Prostate gland (tissue), 2 donors: ENCODE measurements around the gene CHCHD4. TPM values are rescaled to one million over a fixed set of nuclear protein-coding genes. Genes with fewer than 3 reads are reported as not detected.

ENCODE experiments used
- DNase-seq: peaks from one replicate; pipeline ENCODE4 v3.0.0-alpha.2; 2019; ENCODE audit warnings: low spot score
- H3K27ac ChIP-seq, 2 donors: fragments of 200-600 bp; sonication (generic); 2 replicates each; pipeline ENCODE4 v1.5.1; 2017 to 2019
- H3K27me3 ChIP-seq: fragments of 200-600 bp; sonication (generic); replicated peaks from 2 replicates; pipeline ENCODE4 v1.5.1; 2019; ENCODE audit not compliant: insufficient read depth
- H3K36me3 ChIP-seq, 2 donors: fragments of 200-600 bp; sonication (generic); 1 replicate in 1 of 2; 2 replicates in 1 of 2; pipeline versions ENCODE4 v1.5.1 to v1.8.1; 2017 to 2019
- H3K4me1 ChIP-seq: fragments of 200-600 bp; sonication (generic); replicated peaks from 2 replicates; pipeline ENCODE4 v1.5.1; 2019
- H3K4me3 ChIP-seq, 2 donors: fragments of 200-600 bp; sonication (generic); 2 replicates each; pipeline ENCODE4 v1.5.1; 2017 to 2019
- H3K9me3 ChIP-seq: fragments of 200-600 bp; sonication (generic); 2 replicates; pipeline ENCODE4 v1.5.1; 2017
- POLR2A ChIP-seq: fragments of 450-650 bp; IDR thresholded peaks from one replicate; pipeline ENCODE4 v1.6.1; 2016; ENCODE audit warnings: antibody characterized with exemption, mild to moderate bottlenecking
- POLR2AphosphoS5 ChIP-seq: sonication (generic); formaldehyde crosslinking; IDR thresholded peaks from one replicate; pipeline ENCODE4 v1.6.1; 2017; ENCODE audit warnings: antibody characterized with exemption
- WGBS: methylation state at CpG from one replicate; pipeline ENCODE4 v1.1.5; 2018; 5-methylcytosine and 5-hydroxymethylcytosine counted together
- intact Hi-C: fragments of 100-400 bp; cut with DNase I; formaldehyde crosslinking; loops from one replicate; pipeline ENCODE4 v1.14.2; 2022
- total RNA-seq, 2 donors: library from RNA; depleted of rRNA; stranded (reverse); fragments of >200 nt; gene quantifications; one replicate each; pipeline ENCODE4 v1.1.0, GENCODE V29; 2016
- TF ChIP-seq, protein P1 (sequence below), 4 experiments: fragments of 200-600 bp in 2 of 4; fragments of 450-650 bp in 2 of 4; sonication (generic) in 2 of 4; IDR thresholded peaks; 1 replicate in 3 of 4; 2 replicates in 1 of 4; pipeline ENCODE4 v1.5.1; 2016 to 2019; ENCODE audit warnings: antibody characterized with exemption in 4 of 4, mild to moderate bottlenecking in 2 of 4, moderate library complexity in 2 of 4

The CHCHD4 gene
- total RNA-seq, 2 donors from 2014 or later: 12.1 to 14.8 TPM

DNA sequence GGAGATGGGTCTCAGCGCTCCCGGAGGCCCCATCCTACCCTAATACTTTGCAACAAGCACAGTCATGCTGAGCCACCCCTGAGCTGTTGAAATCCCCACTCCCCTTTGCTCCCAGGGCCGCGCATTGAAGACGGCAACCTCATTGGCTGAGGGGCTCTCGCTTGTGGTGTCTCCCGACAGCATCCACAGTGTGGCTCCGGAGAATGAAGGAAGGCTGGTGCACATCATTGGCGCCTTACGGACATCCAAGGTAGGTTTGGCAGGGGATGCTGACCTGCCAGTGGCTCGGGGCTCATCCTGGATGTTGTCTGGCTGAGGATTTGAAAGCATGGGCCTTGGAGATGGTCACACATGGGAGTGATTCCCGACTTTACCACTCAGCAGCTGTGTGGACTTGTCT lies 6.0 kb upstream of the CHCHD4 start:
- 93% methylated on average over 12 of the region's 12 CpGs for WGBS
- no peak for DNase-seq
- intact Hi-C loops: no loop called here
- Histone ChIP-seq H3K27ac (no peak overlapping the region), H3K9me3 (no peaks in the 10 kb centered on the region), H3K36me3 (peaks cover 24 to 40% of the 10 kb centered on the region in 2 donors), H3K27me3 (no peaks in the 10 kb centered on the region), H3K4me1 (peaks cover 10% of the 10 kb centered on the region), H3K4me3 (no peak overlapping the region)
- TF ChIP-seq POLR2A (no peak), POLR2AphosphoS5 (no peak)
- TF ChIP-seq, protein P1, sequence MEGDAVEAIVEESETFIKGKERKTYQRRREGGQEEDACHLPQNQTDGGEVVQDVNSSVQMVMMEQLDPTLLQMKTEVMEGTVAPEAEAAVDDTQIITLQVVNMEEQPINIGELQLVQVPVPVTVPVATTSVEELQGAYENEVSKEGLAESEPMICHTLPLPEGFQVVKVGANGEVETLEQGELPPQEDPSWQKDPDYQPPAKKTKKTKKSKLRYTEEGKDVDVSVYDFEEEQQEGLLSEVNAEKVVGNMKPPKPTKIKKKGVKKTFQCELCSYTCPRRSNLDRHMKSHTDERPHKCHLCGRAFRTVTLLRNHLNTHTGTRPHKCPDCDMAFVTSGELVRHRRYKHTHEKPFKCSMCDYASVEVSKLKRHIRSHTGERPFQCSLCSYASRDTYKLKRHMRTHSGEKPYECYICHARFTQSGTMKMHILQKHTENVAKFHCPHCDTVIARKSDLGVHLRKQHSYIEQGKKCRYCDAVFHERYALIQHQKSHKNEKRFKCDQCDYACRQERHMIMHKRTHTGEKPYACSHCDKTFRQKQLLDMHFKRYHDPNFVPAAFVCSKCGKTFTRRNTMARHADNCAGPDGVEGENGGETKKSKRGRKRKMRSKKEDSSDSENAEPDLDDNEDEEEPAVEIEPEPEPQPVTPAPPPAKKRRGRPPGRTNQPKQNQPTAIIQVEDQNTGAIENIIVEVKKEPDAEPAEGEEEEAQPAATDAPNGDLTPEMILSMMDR (IDR thresholded peaks at IDR 0.05): no peak

DNA sequence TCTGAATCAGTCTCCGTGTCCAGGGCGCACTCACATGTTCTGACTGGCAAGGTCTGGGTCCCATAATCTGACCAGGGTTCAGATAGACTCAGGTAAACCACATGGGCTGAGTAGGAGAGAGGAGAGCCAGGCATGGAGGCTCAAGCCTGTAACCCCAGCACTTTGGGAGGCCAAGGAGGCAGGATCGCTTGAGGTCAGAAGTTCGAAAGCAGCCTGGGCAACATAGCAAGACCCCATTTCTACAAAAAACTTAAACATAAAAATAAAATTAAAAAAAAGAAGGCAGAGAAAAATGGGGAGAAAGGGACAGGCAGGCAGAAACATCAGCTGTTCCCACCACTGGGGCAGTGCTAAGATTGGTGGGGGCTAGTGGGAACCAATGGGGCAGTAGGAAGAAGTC lies 5.6 kb upstream of the CHCHD4 start:
- H3K27me3 ChIP-seq: no peaks in the 10 kb centered on the region
- DNase-seq: no peak
- no peak overlapping the region for H3K4me3 ChIP-seq
- TF ChIP-seq, protein P1 (IDR thresholded peaks at IDR 0.05): no peak
- TF ChIP-seq POLR2AphosphoS5: no peak
- TF ChIP-seq POLR2A: no peak
- H3K4me1 ChIP-seq: peaks cover 10% of the 10 kb centered on the region
- H3K9me3 ChIP-seq: no peaks in the 10 kb centered on the region
- H3K27ac ChIP-seq: no peak overlapping the region
- WGBS: 92% methylated on average over 4 of the region's 4 CpGs
- peaks cover 24 to 38% of the 10 kb centered on the region in 2 donors for H3K36me3 ChIP-seq
- intact Hi-C loops: no loop called here

DNA sequence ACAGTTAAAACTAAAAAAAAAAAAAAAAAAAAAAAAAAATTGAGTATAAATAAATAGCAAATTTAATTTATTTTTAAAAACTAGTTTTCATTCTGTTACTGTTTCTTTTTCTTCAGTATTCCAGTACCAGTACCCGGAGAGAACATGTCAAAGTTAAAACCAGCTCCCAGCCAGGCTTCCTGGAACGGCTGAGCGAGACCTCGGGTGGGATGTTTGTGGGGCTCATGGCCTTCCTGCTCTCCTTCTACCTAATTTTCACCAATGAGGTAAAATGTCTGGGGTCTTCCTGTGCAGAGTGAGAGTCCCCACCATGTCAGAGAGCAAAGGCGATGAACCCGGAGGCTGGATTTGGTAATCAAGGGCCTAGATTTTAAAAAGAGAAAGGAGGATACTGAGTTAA lies 4.6 kb upstream of the CHCHD4 start:
- peaks cover 10% of the 10 kb centered on the region for H3K4me1 ChIP-seq
- H3K4me3 ChIP-seq: no peak overlapping the region
- intact Hi-C loops: loop anchor here (10.0 kb wide), 1 partner anchor 326 kb away; no protein-coding TSS in a partner anchor
- no peak overlapping the region for H3K27ac ChIP-seq
- H3K36me3 ChIP-seq: peaks cover 21 to 31% of the 10 kb centered on the region in 2 donors
- no peaks in the 10 kb centered on the region for H3K27me3 ChIP-seq
- no peak for TF ChIP-seq POLR2A
- TF ChIP-seq POLR2AphosphoS5: no peak
- TF ChIP-seq, protein P1 (IDR thresholded peaks at IDR 0.05): no peak
- WGBS: 94% methylated on average over 6 of the region's 6 CpGs
- H3K9me3 ChIP-seq: no peaks in the 10 kb centered on the region
- no peak for DNase-seq

DNA sequence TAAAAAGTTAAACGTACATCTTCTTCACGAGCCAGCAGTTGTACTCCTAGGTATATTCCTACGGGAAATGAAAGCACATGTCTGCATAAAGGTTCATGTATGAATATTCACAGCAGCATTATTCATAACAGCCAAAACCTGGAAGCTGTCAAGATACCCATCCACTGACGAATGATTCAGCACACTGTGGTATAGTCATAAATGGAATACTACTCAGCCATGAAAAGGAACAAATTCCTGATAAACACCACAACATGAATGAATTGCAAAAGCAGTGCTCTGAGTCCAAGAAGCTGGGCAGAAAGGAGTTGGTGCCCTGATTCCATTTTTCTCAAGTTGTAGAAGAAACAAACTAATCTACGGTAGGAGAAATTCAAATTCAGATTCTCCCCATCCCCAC lies 4.1 kb upstream of the CHCHD4 start:
- H3K4me1 ChIP-seq: peaks cover 13% of the 10 kb centered on the region
- intact Hi-C loops: loop anchor here (10.0 kb wide), 1 partner anchor 326 kb away; no protein-coding TSS in a partner anchor
- TF ChIP-seq POLR2A (no peak), POLR2AphosphoS5 (no peak)
- TF ChIP-seq, protein P1 (IDR thresholded peaks at IDR 0.05): no peak
- WGBS: 96% methylated on average over 5 of the region's 5 CpGs
- H3K27me3 ChIP-seq: no peaks in the 10 kb centered on the region
- DNase-seq: no peak
- H3K36me3 ChIP-seq: peaks cover 17 to 25% of the 10 kb centered on the region in 2 donors
- no peak overlapping the region for H3K27ac ChIP-seq
- H3K9me3 ChIP-seq: no peaks in the 10 kb centered on the region
- no peak overlapping the region for H3K4me3 ChIP-seq

DNA sequence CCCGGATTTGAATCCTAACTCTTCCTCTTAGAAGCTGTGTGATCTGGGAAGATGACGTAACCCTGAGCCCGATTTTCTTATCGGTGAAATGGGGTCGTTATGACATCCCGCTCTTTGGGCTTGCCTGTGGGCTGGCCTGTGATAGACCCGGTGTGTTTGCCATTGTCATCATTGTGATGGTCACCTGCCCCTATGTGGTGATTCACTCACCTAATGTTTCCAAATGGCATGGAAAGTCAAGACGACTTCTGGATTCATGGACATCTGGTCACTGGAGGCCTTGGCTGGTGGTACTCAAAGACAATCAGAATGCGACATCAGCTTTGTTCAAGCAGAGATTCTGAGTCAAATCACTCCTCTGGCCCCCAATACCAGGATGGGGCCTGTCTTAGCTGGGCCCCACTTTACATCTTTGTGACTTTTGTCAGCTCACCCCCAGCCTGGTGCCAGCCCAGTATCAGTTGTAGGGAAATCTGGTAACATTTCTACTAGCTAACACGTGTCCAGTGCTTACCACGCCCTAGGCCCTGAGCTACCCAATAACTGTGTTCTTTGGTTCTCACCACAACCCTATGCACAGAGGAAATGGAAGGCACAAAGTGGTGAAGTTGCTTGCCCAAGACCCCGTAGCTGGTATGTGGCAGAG lies 3.0 kb upstream of the CHCHD4 start:
- Histone ChIP-seq H3K4me1 (peaks cover 19% of the 10 kb centered on the region), H3K9me3 (no peaks in the 10 kb centered on the region), H3K36me3 (peaks cover 11 to 18% of the 10 kb centered on the region in 2 donors), H3K27ac (no peak overlapping the region), H3K4me3 (no peak overlapping the region), H3K27me3 (no peaks in the 10 kb centered on the region)
- TF ChIP-seq, protein P1 (IDR thresholded peaks at IDR 0.05): no peak
- no peak for TF ChIP-seq POLR2AphosphoS5
- no peak for TF ChIP-seq POLR2A
- WGBS: 89% methylated on average over 12 of the region's 12 CpGs
- DNase-seq: no peak
- intact Hi-C loops: loop anchor here (10.0 kb wide), 1 partner anchor 327 kb away; no protein-coding TSS in a partner anchor
